LNCAP (cell line): ENCODE measurements around the gene CMTM3.

Experiments
- CTCF ChIP-seq: fragments of 450-650 bp; IDR thresholded peaks from 2 replicates; pipeline ENCODE4 v1.5.1; 2017; ENCODE audit warnings: mild to moderate bottlenecking

The CMTM3 gene

DNA sequence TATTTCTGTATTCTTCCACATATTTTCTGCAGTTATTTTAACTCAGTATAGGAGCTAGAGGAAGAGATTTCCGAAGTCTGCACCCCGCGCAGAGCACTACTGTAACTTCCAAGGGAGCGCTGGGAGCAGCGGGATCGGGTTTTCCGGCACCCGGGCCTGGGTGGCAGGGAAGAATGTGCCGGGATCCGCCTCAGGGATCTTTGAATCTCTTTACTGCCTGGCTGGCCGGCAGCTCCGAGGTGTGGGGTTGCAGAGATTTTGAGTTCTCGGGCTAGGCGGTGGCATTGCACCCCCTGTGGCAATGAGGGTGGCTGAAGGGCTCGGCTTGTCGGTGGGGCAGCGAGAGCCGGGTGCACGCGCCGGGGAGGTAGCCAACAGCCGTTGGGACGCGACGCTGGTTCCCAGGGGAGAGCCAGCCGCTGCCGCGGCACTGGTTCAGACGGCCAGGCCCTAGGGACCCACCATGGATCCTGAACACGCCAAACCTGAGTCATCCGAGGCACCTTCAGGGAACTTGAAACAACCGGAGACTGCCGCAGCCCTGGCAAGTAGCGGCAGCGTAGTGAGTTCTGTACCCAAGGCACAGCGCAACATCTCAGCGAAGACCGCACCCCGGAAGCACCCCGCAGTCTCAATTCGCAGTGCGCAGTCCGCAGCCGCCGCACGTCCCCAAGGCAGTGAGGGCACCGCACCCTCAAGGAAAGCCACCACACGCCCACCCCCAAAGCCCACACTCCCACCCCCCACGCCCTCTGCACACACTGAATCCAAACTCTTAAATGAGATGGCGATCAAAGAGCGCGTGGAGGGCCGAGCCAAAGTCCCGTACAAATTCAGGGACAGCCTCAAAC, 38.2 kb upstream of the CMTM3 start, which contains the start of gene CMTM1:
Gene CMTM1, plus strand, starts transcription at position 389 of the 851 bp plus-strand sequence. Its CDS starts 75 bp downstream, at position 464.
- no peak for TF ChIP-seq CTCF

DNA sequence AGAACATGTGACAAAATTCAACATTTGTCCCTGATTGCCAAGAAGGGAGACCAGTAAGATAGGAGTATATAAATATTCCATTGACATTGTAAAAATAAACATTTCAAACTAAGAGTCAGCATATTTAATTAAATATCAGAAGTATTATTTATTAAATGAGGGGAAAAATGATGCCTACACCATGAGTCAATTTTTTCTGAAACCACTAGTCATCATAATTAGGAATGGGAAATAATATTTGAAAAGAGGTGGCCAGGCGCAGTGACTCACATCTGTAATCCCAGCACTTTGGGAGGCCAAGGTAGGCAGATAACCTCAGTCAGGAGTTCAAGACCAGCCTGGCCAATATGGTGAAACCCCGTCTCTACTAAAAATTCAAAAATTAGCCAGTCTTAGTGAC, 36.1 kb upstream of the CMTM3 start:
- no peak for TF ChIP-seq CTCF

GRCh38 chr16:66569131-66569530, 35.4 kb upstream of the CMTM3 start:
- no peak for TF ChIP-seq CTCF

DNA sequence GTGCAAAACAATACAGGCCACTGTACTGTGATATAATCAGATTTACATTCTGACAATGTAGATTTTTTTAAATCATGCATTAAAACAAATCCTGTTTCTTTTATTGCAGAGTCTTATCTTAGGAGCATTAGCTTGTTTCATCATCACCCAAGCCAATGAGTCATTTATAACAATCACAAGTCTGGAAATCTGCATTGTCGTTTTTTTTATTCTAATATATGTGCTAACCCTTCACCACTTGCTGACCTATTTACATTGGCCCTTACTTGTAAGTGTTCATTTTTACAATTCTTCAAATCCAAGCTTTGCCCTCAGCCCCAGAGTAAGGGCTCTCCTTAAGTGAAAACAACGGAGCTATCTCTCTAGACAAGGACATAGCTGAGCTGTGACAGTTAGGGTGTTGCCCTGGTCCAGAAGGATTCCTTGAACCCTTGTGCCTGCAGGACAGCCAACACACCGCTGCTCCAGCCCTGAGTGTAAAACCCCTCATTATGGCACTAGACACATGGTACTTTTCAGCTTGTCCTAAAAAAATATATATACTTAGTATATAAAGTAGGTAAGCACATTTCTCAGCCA, 34.6 kb upstream of the CMTM3 start:
- no peak for TF ChIP-seq CTCF

- TF ChIP-seq CTCF = no peak
Observed at GRCh38 chr16:66572356-66572755, 32.1 kb upstream of the CMTM3 start.

DNA sequence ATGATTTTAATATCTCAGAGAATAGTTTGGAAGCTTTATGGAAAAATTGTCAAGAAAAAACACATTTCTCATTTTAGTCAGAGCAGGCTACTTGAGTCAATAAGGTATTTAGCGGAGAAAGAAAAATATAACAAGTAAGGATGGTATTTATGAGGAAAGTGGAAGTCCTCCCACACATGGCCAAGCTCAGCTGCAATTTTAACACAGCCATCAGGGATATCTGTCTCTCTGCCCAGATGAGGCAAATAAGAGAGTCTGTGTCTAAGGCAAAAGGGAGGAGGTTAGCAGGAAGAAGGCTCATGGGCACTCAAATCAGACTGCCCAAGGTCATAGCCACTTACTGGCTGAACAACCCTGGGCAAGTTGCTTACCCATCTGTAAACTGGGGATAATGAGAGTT, 30.4 kb upstream of the CMTM3 start:
- no peak for TF ChIP-seq CTCF

- TF ChIP-seq CTCF = no peak
Observed at GRCh38 chr16:66574531-66574930, 30.0 kb upstream of the CMTM3 start.
